Pancreas (tissue), 10 donors: ENCODE data around the gene PLSCR4. TPM values are rescaled to one million over a fixed set of nuclear protein-coding genes. Genes with fewer than 3 reads are reported as not detected.

Source experiments
- ATAC-seq, 4 donors: fragments of 200-7000 bp; cut with Tn5 transposase; one replicate each; pipeline versions ENCODE4 v1.8.0 to v1.9.1; 2020; ENCODE audit warnings: mild to moderate bottlenecking in 4 of 4, moderate library complexity in 4 of 4
- DNase-seq, 6 donors: peaks; one replicate each; pipeline ENCODE4 v3.0.0-alpha.2; 2020
- FAIRE-seq: peaks from 2 replicates; lab custom pipeline; 2012; peaks lifted over from hg19 to GRCh38; lab: Jason Lieb, UNC
- H3K27ac ChIP-seq, 4 donors: fragments of 200-600 bp; sonication (generic); 1 replicate in 3 of 4; 2 replicates in 1 of 4; pipeline versions ENCODE4 v1.5.0 to v1.8.0; 2020
- H3K27me3 ChIP-seq, 4 donors: fragments of 200-600 bp; one replicate each; pipeline ENCODE4 v1.8.0; 2021
- H3K36me3 ChIP-seq, 3 donors: fragments of 200-600 bp; sonication (generic) in 1 of 3; one replicate each; pipeline versions ENCODE4 v1.5.0 to v1.8.0; 2020 to 2021
- H3K4me1 ChIP-seq, 3 donors: fragments of 200-600 bp; one replicate each; pipeline ENCODE4 v1.8.0; 2021
- H3K4me3 ChIP-seq, 4 donors: fragments of 200-600 bp; sonication (generic) in 2 of 4; one replicate each; pipeline versions ENCODE4 v1.5.0 to v1.8.0; 2020 to 2021
- H3K9me3 ChIP-seq, 4 donors: fragments of 200-600 bp; one replicate each; pipeline ENCODE4 v1.8.0; 2021
- CTCF ChIP-seq, 4 donors: fragments of 200-600 bp; sonication (generic) in 3 of 4; IDR thresholded peaks; one replicate each; pipeline versions ENCODE4 v1.5.0 to v1.8.0; 2021; ENCODE audit warnings: antibody characterized with exemption in 4 of 4
- WGBS, 2 donors: extraction: QIAGEN DNeasy Blood & Tissue Kit; methylation state at CpG; one replicate each; pipeline ENCODE4 v1.1.7; 2013; 5-methylcytosine and 5-hydroxymethylcytosine counted together
- intact Hi-C, 3 donors: fragments of 100-400 bp; cut with DNase I; formaldehyde crosslinking; loops; one replicate each; pipeline versions ENCODE4 v1.11.1 to v1.14.2; 2022
- polyA plus RNA-seq, 2 donors: library from polyadenylated mRNA; stranded (reverse); fragments of 200-250 nt; gene quantifications; one replicate each; pipeline ENCODE4 v1.2.3, GENCODE V29; 2013
- total RNA-seq, 6 donors: library from RNA; stranded (reverse); fragmentation: NEBNext Ultra II Directional in 4 of 6; extraction: Animal tissue kit (Norgen Biotek cat#: 25700) in 4 of 6; gene quantifications; one replicate each; pipeline versions ENCODE4 v1.2.1 to v1.2.4, GENCODE V29; 2021 to 2023
- donor health status: healthy with polysubstance abuse.
- donor health status: DM: no; HTN: no; CAD: no; lungs with moderate emphysema.
- donor health status: DM: no; HTN: no; CAD: no.
- donor health status: control.
- donor health status: control.
- donor health status: Bipolar disorder and iron deficiency.
- donor health status: DM: yes; HTN: yes; CAD: no.
- donor health status: DM: no; HTN: no; CAD: no.
- donor health status: DM: no; HTN: no; CAD: no.
- donor health status: DM: yes; HTN: yes; CAD: no.

Gene PLSCR4
- total and polyA plus RNA-seq, 8 donors: 5.6 to 28.2 (median 12.7) TPM

GRCh38 chr3:146209371-146209770 is 41.5 kb downstream of the PLSCR4 start:
- Histone ChIP-seq H3K27me3 (no peaks in the 10 kb centered on the region), H3K4me1 (peaks cover 0 to 5% (median 0%) of the 10 kb centered on the region in 3 donors), H3K9me3 (no peaks in the 10 kb centered on the region), H3K36me3 (peaks cover 0 to 8% (median 0%) of the 10 kb centered on the region in 3 donors), H3K27ac (no peak overlapping the region), H3K4me3 (no peak overlapping the region)
- no peak for ATAC-seq
- FAIRE-seq: peak; percentile 9
- no peak for TF ChIP-seq CTCF (IDR thresholded peaks at IDR 0.05)
- no peak for DNase-seq
- intact Hi-C loops: loop anchor here in 1 of 3 donors (10.0 kb wide), 1 partner anchor 115 kb away; no protein-coding TSS in a partner anchor

- no peaks in the 10 kb centered on the region for H3K9me3 ChIP-seq
- H3K36me3 ChIP-seq: peaks cover 0 to 8% (median 0%) of the 10 kb centered on the region in 3 donors
- no peak overlapping the region for H3K27ac ChIP-seq
- ATAC-seq (no peak), DNase-seq (no peak), FAIRE-seq (no peak)
- no peak for TF ChIP-seq CTCF (IDR thresholded peaks at IDR 0.05)
- no peaks in the 10 kb centered on the region for H3K27me3 ChIP-seq
- intact Hi-C loops: loop anchor here in 1 of 3 donors (10.0 kb wide), 1 partner anchor 121 kb away; no protein-coding TSS in a partner anchor
- no peaks in the 10 kb centered on the region for H3K4me1 ChIP-seq
- H3K4me3 ChIP-seq: no peak overlapping the region
Observed at GRCh38 chr3:146203776-146204175, 47.1 kb downstream of the PLSCR4 start.

GRCh38 chr3:146200461-146201220 is 50.3 kb downstream of the PLSCR4 start:
- Histone ChIP-seq H3K27ac (no peak overlapping the region), H3K27me3 (no peaks in the 10 kb centered on the region), H3K9me3 (no peaks in the 10 kb centered on the region), H3K36me3 (peaks cover 0 to 6% (median 0%) of the 10 kb centered on the region in 3 donors), H3K4me1 (no peaks in the 10 kb centered on the region), H3K4me3 (no peak overlapping the region)
- 71 to 77% methylated on average over 2 of the region's 2 CpGs for WGBS, 2 donors
- no peak for FAIRE-seq
- no peak for DNase-seq
- TF ChIP-seq CTCF (IDR thresholded peaks at IDR 0.05): no peak
- ATAC-seq: no peak
- intact Hi-C loops: loop anchor here in 1 of 3 donors (10.0 kb wide), 1 partner anchor 124 kb away; no protein-coding TSS in a partner anchor

GRCh38 chr3:146199762-146200161 is 51.1 kb downstream of the PLSCR4 start:
- intact Hi-C loops: loop anchor here in 1 of 3 donors (10.0 kb wide), 1 partner anchor 125 kb away; no protein-coding TSS in a partner anchor
- H3K4me1 ChIP-seq: no peaks in the 10 kb centered on the region
- no peak overlapping the region for H3K4me3 ChIP-seq
- TF ChIP-seq CTCF (IDR thresholded peaks at IDR 0.05): no peak
- H3K9me3 ChIP-seq: no peaks in the 10 kb centered on the region
- ATAC-seq: no peak
- H3K36me3 ChIP-seq: peaks cover 0 to 6% (median 0%) of the 10 kb centered on the region in 3 donors
- DNase-seq: no peak
- whole genome bisulfite sequencing, 2 donors: 94 to 95% methylated on average over 5 of the region's 5 CpGs
- FAIRE-seq: no peak
- no peak overlapping the region for H3K27ac ChIP-seq
- H3K27me3 ChIP-seq: no peaks in the 10 kb centered on the region

GRCh38 chr3:146196789-146197188 is 54.1 kb downstream of the PLSCR4 start:
- TF ChIP-seq CTCF (IDR thresholded peaks at IDR 0.05): no peak
- FAIRE-seq: no peak

More at GRCh38 chr3:146196789-146197188, 54.1 kb downstream of the PLSCR4 start:
- Histone ChIP-seq H3K27ac (no peak overlapping the region), H3K4me3 (no peak overlapping the region), H3K9me3 (no peaks in the 10 kb centered on the region), H3K36me3 (peaks cover 0 to 17% (median 0%) of the 10 kb centered on the region in 3 donors), H3K4me1 (no peaks in the 10 kb centered on the region), H3K27me3 (no peaks in the 10 kb centered on the region)
- WGBS, 2 donors: 89 to 90% methylated on average over 2 of the region's 2 CpGs
- intact Hi-C loops: no loop called here
- DNase-seq: no peak
- no peak for ATAC-seq
